Adrenal gland (tissue), 5 donors: Measurements from ENCODE around the gene PLAAT2.

Experiments
- CTCF ChIP-seq, 6 experiments: fragments of 450-650 bp in 4 of 6; fragments of 200-600 bp in 2 of 6; sonication (generic) in 1 of 6; IDR thresholded peaks; 1 replicate in 5 of 6; 2 replicates in 1 of 6; pipeline versions ENCODE4 v1.5.1 to v1.8.0; 2016 to 2021; ENCODE audit warnings: antibody characterized with exemption in 6 of 6, mild to moderate bottlenecking in 2 of 6, moderate library complexity in 1 of 6
- POLR2A ChIP-seq, 2 donors: fragments of 450-650 bp; IDR thresholded peaks; one replicate each; pipeline ENCODE4 v1.6.1; 2017; ENCODE audit warnings: antibody characterized with exemption in 2 of 2, mild to moderate bottlenecking in 2 of 2, moderate library complexity in 1 of 2
- donor health status: DM: no; HTN: no; CAD: no.

GRCh38 chr11:63534076-63534475, 29.1 kb downstream of the PLAAT2 start:
- TF ChIP-seq CTCF (IDR thresholded peaks at IDR 0.05) (no peak), POLR2A (IDR thresholded peaks at IDR 0.05) (no peak)
